Measurements from ENCODE around the gene AAK1. TPM values are rescaled to one million over a fixed set of nuclear protein-coding genes. Genes with fewer than 3 reads are reported as not detected.

Gene AAK1
- total and polyA plus RNA-seq, 2 donors (not counting 3 experiments of a cell fraction or from before 2014, with no cell fraction given) = 31.0 to 127 TPM

DNA sequence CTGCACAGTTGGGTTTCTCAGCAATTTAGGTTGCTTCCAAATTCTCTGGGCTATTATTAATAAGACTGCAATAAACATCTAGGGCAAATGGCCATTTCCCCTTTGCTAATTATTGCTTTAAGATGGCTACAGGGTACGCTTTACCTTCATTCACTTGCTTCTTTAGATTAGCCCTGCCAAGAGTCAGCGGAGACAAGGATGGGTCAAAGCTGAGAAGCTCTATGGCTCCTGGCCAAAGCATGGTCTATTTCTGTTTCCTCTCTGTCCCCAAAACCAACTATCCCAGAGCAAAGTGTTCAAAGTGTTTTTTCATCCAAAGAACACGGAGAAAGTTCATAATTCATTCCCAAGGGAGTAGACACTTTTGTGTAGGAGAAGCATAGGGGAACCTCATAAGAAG is 131.1 kb downstream of the AAK1 start:
- FAIRE-seq (no peak), DNase-seq (ENCODE audit: low read depth, low spot score) (no peak)
- POLR2A ChIA-PET = no interaction called here
- dilution Hi-C loops (cut with MboI; ENCODE audit: extremely low pct_ligation_motif_present, low sequenced_read_pairs) (no loop called here), intact Hi-C loops (cut with micrococcal nuclease) (loop anchor here (10.0 kb wide), 1 partner anchor 138 kb away; no protein-coding TSS in a partner anchor)
- CTCF ChIA-PET = no interaction called here
- H2AFZ ChIP-seq (ENCODE audit: low read depth, low read length) = no peak overlapping the region
- no TSS peak for BruUV-seq (replicated peaks)
- no peaks in the 10 kb centered on the region for H4K20me1 ChIP-seq (replicated peaks; ENCODE audit: control insufficient read depth, extremely low read depth, insufficient read depth, low read length)
- H3K79me2 ChIP-seq (ENCODE audit: control insufficient read depth, insufficient read depth, low read length) = no peaks in the 10 kb centered on the region
- no peak overlapping the region for H3K4me3 ChIP-seq (replicated peaks in 1 of 3; ENCODE audit: insufficient read depth in 1 of 3, low read depth in 1 of 3, low read length in 3 of 3)
- no peak overlapping the region for H3K27ac ChIP-seq (ENCODE audit: insufficient read depth, low read depth, low read length)
- H3K9me3 ChIP-seq (replicated peaks; ENCODE audit: control insufficient read depth, insufficient read depth, low read length) = no peaks in the 10 kb centered on the region
- peaks cover 27 to 38% of the 10 kb centered on the region in 2 experiments for H3K36me3 ChIP-seq (ENCODE audit: control insufficient read depth in 2 of 2, extremely low read depth in 1 of 2, insufficient read depth in 2 of 2, low read length in 2 of 2)
- H3K9me1 ChIP-seq (replicated peaks; ENCODE audit: control insufficient read depth, extremely low read depth, insufficient read depth, low read length) = no peaks in the 10 kb centered on the region
- no peaks in the 10 kb centered on the region for H3K27me3 ChIP-seq (ENCODE audit: control insufficient read depth in 2 of 2, insufficient read depth in 2 of 2, low read length in 2 of 2)
- H3K4me2 ChIP-seq (ENCODE audit: insufficient read depth, low read length) = no peak overlapping the region
- no peak overlapping the region for H3K9ac ChIP-seq (replicated peaks; ENCODE audit: extremely low read depth, insufficient read depth, low read length)
- no peak for TF ChIP-seq GATA2 (IDR thresholded peaks at IDR 0.05; ENCODE audit: insufficient read depth, insufficient read length, low read depth, low read length)
- no peak for TF ChIP-seq MYC (IDR thresholded peaks at IDR 0.05; ENCODE audit: low read depth, low read length)
- TF ChIP-seq EZH2 (IDR thresholded peaks at IDR 0.05; ENCODE audit: borderline replicate concordance, low read depth, low read length, severe bottlenecking) = no peak
- TF ChIP-seq POLR2AphosphoS5 (IDR thresholded peaks at IDR 0.05; ENCODE audit: insufficient read depth, low read depth, low read length) = no peak
- TF ChIP-seq, protein P1, sequence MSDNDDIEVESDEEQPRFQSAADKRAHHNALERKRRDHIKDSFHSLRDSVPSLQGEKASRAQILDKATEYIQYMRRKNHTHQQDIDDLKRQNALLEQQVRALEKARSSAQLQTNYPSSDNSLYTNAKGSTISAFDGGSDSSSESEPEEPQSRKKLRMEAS (IDR thresholded peaks at IDR 0.05; ENCODE audit: insufficient read depth, insufficient read length) = no peak
- TF ChIP-seq FOS (IDR thresholded peaks at IDR 0.05; ENCODE audit: borderline replicate concordance, insufficient read depth, low read length) = no peak
- TF ChIP-seq JUN (IDR thresholded peaks at IDR 0.05; ENCODE audit: borderline replicate concordance, insufficient read depth, insufficient read length, low read depth) = no peak
- TF ChIP-seq, protein P2, sequence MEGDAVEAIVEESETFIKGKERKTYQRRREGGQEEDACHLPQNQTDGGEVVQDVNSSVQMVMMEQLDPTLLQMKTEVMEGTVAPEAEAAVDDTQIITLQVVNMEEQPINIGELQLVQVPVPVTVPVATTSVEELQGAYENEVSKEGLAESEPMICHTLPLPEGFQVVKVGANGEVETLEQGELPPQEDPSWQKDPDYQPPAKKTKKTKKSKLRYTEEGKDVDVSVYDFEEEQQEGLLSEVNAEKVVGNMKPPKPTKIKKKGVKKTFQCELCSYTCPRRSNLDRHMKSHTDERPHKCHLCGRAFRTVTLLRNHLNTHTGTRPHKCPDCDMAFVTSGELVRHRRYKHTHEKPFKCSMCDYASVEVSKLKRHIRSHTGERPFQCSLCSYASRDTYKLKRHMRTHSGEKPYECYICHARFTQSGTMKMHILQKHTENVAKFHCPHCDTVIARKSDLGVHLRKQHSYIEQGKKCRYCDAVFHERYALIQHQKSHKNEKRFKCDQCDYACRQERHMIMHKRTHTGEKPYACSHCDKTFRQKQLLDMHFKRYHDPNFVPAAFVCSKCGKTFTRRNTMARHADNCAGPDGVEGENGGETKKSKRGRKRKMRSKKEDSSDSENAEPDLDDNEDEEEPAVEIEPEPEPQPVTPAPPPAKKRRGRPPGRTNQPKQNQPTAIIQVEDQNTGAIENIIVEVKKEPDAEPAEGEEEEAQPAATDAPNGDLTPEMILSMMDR (IDR thresholded peaks at IDR 0.05; ENCODE audit: extremely low read depth in 1 of 2, insufficient read depth in 1 of 2, low read depth in 1 of 2, low read length in 2 of 2) = no peak
- no peak for TF ChIP-seq POLR2A (IDR thresholded peaks at IDR 0.05; ENCODE audit: low read depth, low read length)
- peaks cover 13% of the 10 kb centered on the region for H3K4me1 ChIP-seq (ENCODE audit: control insufficient read depth, extremely low read depth, insufficient read depth, low read length)

Measured in endothelial cell of umbilical vein (primary cell).